ENCODE measurements around the gene URGCP. TPM values are rescaled to one million over a fixed set of nuclear protein-coding genes. Genes with fewer than 3 reads are reported as not detected.

The URGCP gene
- total and polyA plus RNA-seq, 10 of the 15 experiments (the other 5 are each of a cell fraction or from before 2014, with no cell fraction given): 2.0 to 29.7 (median 17.5) TPM

GRCh38 chr7:43869006-43869866 lies 37.2 kb downstream of the URGCP start, which contains the start of gene MRPS24:
TSS of gene MRPS24 (minus strand) at chr7:43869517. CDS start at chr7:43869495, 22 bp downstream.
- Histone ChIP-seq H3K9me3 (replicated peaks; ENCODE audit: control insufficient read depth, insufficient read depth, low read length) (0 out of 3 replicates have a peak, but pooled peaks cover 1% of the 10 kb centered on the region), H2AFZ (ENCODE audit: control insufficient read depth, low read depth, low read length) (peak within 1 kb of the TSS; percentile 91), H3K27me3 (replicated peaks in 1 of 2; ENCODE audit: control insufficient read depth in 2 of 2, insufficient read depth in 2 of 2, low read length in 1 of 2) (no peaks in the 10 kb centered on the region), H3K9ac (ENCODE audit: control insufficient read depth, insufficient read depth, low read length) (peak within 1 kb of the TSS; percentile 68), H3K4me2 (ENCODE audit: control insufficient read depth, insufficient read depth) (peak within 1 kb of the TSS; percentile 89), H3K4me1 (ENCODE audit: control insufficient read depth, insufficient read depth, low read length) (peaks cover 7% of the 10 kb centered on the region), H4K20me1 (ENCODE audit: control insufficient read depth, insufficient read depth) (no peaks in the 10 kb centered on the region), H3K79me2 (ENCODE audit: control insufficient read depth, insufficient read depth, low read length) (peaks cover 3% of the 10 kb centered on the region; the same call in 1 of the 2 replicates), H3K27ac (ENCODE audit: control insufficient read depth, insufficient read depth) (peak within 1 kb of the TSS; percentile 52), H3K4me3 (peak within 1 kb of the TSS; percentile 92), H3K36me3 (ENCODE audit: control insufficient read depth in 2 of 2, insufficient read depth in 2 of 2, low read length in 1 of 2) (peaks cover 1 to 3% of the 10 kb centered on the region in 2 experiments; a peak in 2 of 4 replicates)
- ChIA-PET SMC1A (ENCODE audit: uncharacterized antibody, unreplicated experiment) (interaction anchor here (0.7 kb wide), 1 partner anchor 9 kb away, joined by 4 read pairs; no protein-coding TSS in a partner anchor), POLR2A (interaction anchor here (0.5 to 1.5 kb wide), 3 partner anchors 55 to 587 kb away, joined by 3 to 8 read pairs (median 3); no protein-coding TSS in a partner anchor), CTCF (interaction anchor here (0.6 to 1.2 kb wide), 2 partner anchors 30 to 287 kb away, joined by 3 to 4 read pairs; partner anchors contain the start of gene STK17A), RAD21 (ENCODE audit: unreplicated experiment) (interaction anchor here (0.6 to 1.4 kb wide), 9 partner anchors 16 to 979 kb away, joined by 3 to 6 read pairs (median 3); partner anchors contain the start of genes H2AZ2 and STK17A)
- 1% methylated on average over 59 of the region's 81 CpGs for WGBS (ENCODE audit: insufficient coverage, insufficient replicate concordance, low lambda C conversion rate, missing lambda C conversion rate)
- intact Hi-C loops (cut with micrococcal nuclease; ENCODE audit: unreplicated experiment) (no loop called here), in situ Hi-C loops (cut with MboI) (no loop called here)
- peak; percentile 98 for ATAC-seq
- peak; percentile 73 for FAIRE-seq
- DNase-seq (ENCODE audit: low read depth, low spot score): peak; percentile 70
- BruUV-seq (replicated peaks): no TSS peak
- TF ChIP-seq MEF2B (IDR thresholded peaks at IDR 0.05; ENCODE audit: partially characterized antibody, poor library complexity, severe bottlenecking): no peak
- TF ChIP-seq BHLHE40 (IDR thresholded peaks at IDR 0.05; ENCODE audit: borderline replicate concordance in 1 of 2, low read depth in 2 of 2, low read length in 1 of 2): peak; percentile 91 to 95
- no peak for TF ChIP-seq CUX1 (IDR thresholded peaks at IDR 0.05; ENCODE audit: insufficient replicate concordance, low read depth, low read length)
- TF ChIP-seq RAD21 (IDR thresholded peaks at IDR 0.05; ENCODE audit: insufficient read depth, low read depth, low read length): no peak
- TF ChIP-seq MEF2A (IDR thresholded peaks at IDR 0.05; ENCODE audit: insufficient read depth, low read depth, low read length): 0 out of 2 replicates have a peak, but pooled peaks have one; percentile 5
- no peak for TF ChIP-seq SMC3 (IDR thresholded peaks at IDR 0.05; ENCODE audit: borderline replicate concordance, low read length)
- TF ChIP-seq IRF5 (IDR thresholded peaks at IDR 0.05; ENCODE audit: borderline replicate concordance): no peak
- peak; percentile 26; the same call in 1 of the 2 replicates for TF ChIP-seq PML (IDR thresholded peaks at IDR 0.05; ENCODE audit: low read length)
- TF ChIP-seq STAT1 (conservative IDR thresholded peaks at IDR 0.05): no peak
- TF ChIP-seq POLR2A (IDR thresholded peaks at IDR 0.05; ENCODE audit: low read depth, low read length): peak; percentile 98
- peak; percentile 32; the same call in 1 of the 2 replicates for TF ChIP-seq TCF12 (IDR thresholded peaks at IDR 0.05; ENCODE audit: low read depth, low read length)
- no peak for TF ChIP-seq ATF3 (IDR thresholded peaks at IDR 0.05; ENCODE audit: borderline replicate concordance, extremely low read depth, low read depth, low read length)
- peak; percentile 65; the same call in 1 of the 2 replicates for TF ChIP-seq SIN3A (IDR thresholded peaks at IDR 0.05; ENCODE audit: low read depth, low read length)
- peak in 1 of 2 experiments; percentile 38; a peak in 1 of 4 replicates for TF ChIP-seq IKZF2 (IDR thresholded peaks at IDR 0.05)
- TF ChIP-seq NR2C1 (IDR thresholded peaks at IDR 0.05): no peak; the same call in 1 of the 2 replicates
